Osteoblast (primary cell): Measurements from ENCODE around the gene LPAR5. TPM values are rescaled to one million over a fixed set of nuclear protein-coding genes. Genes with fewer than 3 reads are reported as not detected.
A peak's percentile ranks its signal among the peaks of the same experiment; 100 is the strongest.

ENCODE experiments used
- DNase-seq: peaks from one replicate; pipeline ENCODE4 v3.0.0; 2011; ENCODE audit warnings: low spot score, mixed read lengths; ENCODE audit not compliant: insufficient read length; ENCODE audit errors: missing footprints
- H2AFZ ChIP-seq: 2 replicates; pipeline ENCODE4 v1.6.0; 2011; ENCODE audit warnings: mild to moderate bottlenecking, low read length
- H3K27ac ChIP-seq: 2 replicates; pipeline ENCODE4 v1.5.1; 2011; ENCODE audit warnings: mild to moderate bottlenecking, low read depth, low read length, moderate library complexity
- H3K27me3 ChIP-seq: 2 replicates; pipeline ENCODE4 v1.6.0; 2012; ENCODE audit warnings: mild to moderate bottlenecking, control low read depth, inconsistent platforms, low read length, moderate library complexity; ENCODE audit not compliant: insufficient read depth
- H3K36me3 ChIP-seq: 2 replicates; pipeline ENCODE4 v1.5.1; 2011; ENCODE audit warnings: mild to moderate bottlenecking, low read length, control low read depth, moderate library complexity; ENCODE audit not compliant: insufficient read depth
- H3K4me1 ChIP-seq: 2 replicates; pipeline ENCODE4 v1.5.1; 2011; ENCODE audit warnings: mild to moderate bottlenecking, low read length, control low read depth, moderate library complexity; ENCODE audit not compliant: insufficient read depth
- H3K4me2 ChIP-seq: 2 replicates; pipeline ENCODE4 v1.6.0; 2011; ENCODE audit warnings: mild to moderate bottlenecking, low read length; ENCODE audit not compliant: insufficient read depth
- H3K4me3 ChIP-seq: fragments of 200-600 bp; sonication (generic); 3 replicates; pipeline ENCODE4 v1.5.1; 2012; ENCODE audit warnings: mild to moderate bottlenecking, low read length, inconsistent platforms; ENCODE audit not compliant: insufficient read depth
- H3K79me2 ChIP-seq: 2 replicates; pipeline ENCODE4 v1.6.0; 2012; ENCODE audit warnings: mild to moderate bottlenecking, low read length, control low read depth, inconsistent platforms; ENCODE audit not compliant: insufficient read depth
- H3K9me3 ChIP-seq: 2 replicates; pipeline ENCODE4 v1.5.1; 2011; ENCODE audit warnings: low read depth, low read length, control low read depth
- H4K20me1 ChIP-seq: 2 replicates; pipeline ENCODE4 v1.6.0; 2012; ENCODE audit warnings: mild to moderate bottlenecking, low read length, control low read depth; ENCODE audit not compliant: insufficient read depth
- CTCF ChIP-seq: IDR thresholded peaks from 2 replicates; pipeline ENCODE4 v1.5.1; 2011; ENCODE audit warnings: mild to moderate bottlenecking, low read depth, low read length, moderate library complexity; ENCODE audit errors: extremely low read depth
- total RNA-seq: library from RNA; depleted of rRNA; stranded (reverse); fragments of >200 nt; gene quantifications from 2 replicates; pipeline ENCODE4 v1.2.3, GENCODE V29; 2012

LPAR5 gene
- total RNA-seq, 1 donor = not detected

GRCh38 chr12:6662602-6662905 is 26.8 kb upstream of the LPAR5 start:
- Histone ChIP-seq H3K9me3 (no peaks in the 10 kb centered on the region), H3K27ac (peak overlapping the region; percentile 67), H3K27me3 (no peaks in the 10 kb centered on the region), H3K4me2 (peak overlapping the region; percentile 99), H3K79me2 (peaks cover 24% of the 10 kb centered on the region), H4K20me1 (no peaks in the 10 kb centered on the region), H3K4me3 (peak overlapping the region; percentile 100), H3K4me1 (peaks cover 9% of the 10 kb centered on the region), H2AFZ (peak overlapping the region; percentile 98), H3K36me3 (peaks cover 9% of the 10 kb centered on the region)
- TF ChIP-seq CTCF = no peak
- no peak for DNase-seq

- peaks cover 3% of the 10 kb centered on the region for H4K20me1 ChIP-seq
- no peak overlapping the region for H3K27ac ChIP-seq
- no peaks in the 10 kb centered on the region for H3K4me1 ChIP-seq
- no peak for DNase-seq
- H3K79me2 ChIP-seq = peaks cover 7% of the 10 kb centered on the region
- peaks cover 34% of the 10 kb centered on the region for H3K36me3 ChIP-seq
- H3K9me3 ChIP-seq = no peaks in the 10 kb centered on the region
- H3K4me3 ChIP-seq = no peak overlapping the region
- TF ChIP-seq CTCF = no peak
- H2AFZ ChIP-seq = no peak overlapping the region
- no peak overlapping the region for H3K4me2 ChIP-seq
- no peaks in the 10 kb centered on the region for H3K27me3 ChIP-seq
Measured at GRCh38 chr12:6653987-6654386, 18.2 kb upstream of the LPAR5 start.

- TF ChIP-seq CTCF = no peak
- H3K4me1 ChIP-seq = no peaks in the 10 kb centered on the region
- no peak overlapping the region for H2AFZ ChIP-seq
- H3K4me3 ChIP-seq = no peak overlapping the region
- H3K79me2 ChIP-seq = peaks cover 2% of the 10 kb centered on the region
- no peaks in the 10 kb centered on the region for H3K27me3 ChIP-seq
- peaks cover 34% of the 10 kb centered on the region for H3K36me3 ChIP-seq
- H3K27ac ChIP-seq = no peak overlapping the region
- H3K9me3 ChIP-seq = no peaks in the 10 kb centered on the region
- no peak for DNase-seq
- H3K4me2 ChIP-seq = no peak overlapping the region
- peaks cover 3% of the 10 kb centered on the region for H4K20me1 ChIP-seq
Measured at GRCh38 chr12:6653342-6653741, 17.6 kb upstream of the LPAR5 start.

GRCh38 chr12:6652391-6652790 is 16.6 kb upstream of the LPAR5 start:
- TF ChIP-seq CTCF = no peak
- Histone ChIP-seq H3K36me3 (peaks cover 38% of the 10 kb centered on the region), H3K27ac (no peak overlapping the region), H3K4me3 (no peak overlapping the region), H3K4me1 (no peaks in the 10 kb centered on the region), H2AFZ (no peak overlapping the region), H3K4me2 (no peak overlapping the region), H4K20me1 (peaks cover 3% of the 10 kb centered on the region), H3K27me3 (no peaks in the 10 kb centered on the region), H3K79me2 (peaks cover 2% of the 10 kb centered on the region), H3K9me3 (no peaks in the 10 kb centered on the region)
- DNase-seq = no peak
